ENCODE results near the gene TTC9.
"Not testable (repeated sequence)": the region's sequence is repeated elsewhere in the genome, so short reads cannot be mapped to it uniquely, and the experiment has no call there.

The TTC9 gene

DNA sequence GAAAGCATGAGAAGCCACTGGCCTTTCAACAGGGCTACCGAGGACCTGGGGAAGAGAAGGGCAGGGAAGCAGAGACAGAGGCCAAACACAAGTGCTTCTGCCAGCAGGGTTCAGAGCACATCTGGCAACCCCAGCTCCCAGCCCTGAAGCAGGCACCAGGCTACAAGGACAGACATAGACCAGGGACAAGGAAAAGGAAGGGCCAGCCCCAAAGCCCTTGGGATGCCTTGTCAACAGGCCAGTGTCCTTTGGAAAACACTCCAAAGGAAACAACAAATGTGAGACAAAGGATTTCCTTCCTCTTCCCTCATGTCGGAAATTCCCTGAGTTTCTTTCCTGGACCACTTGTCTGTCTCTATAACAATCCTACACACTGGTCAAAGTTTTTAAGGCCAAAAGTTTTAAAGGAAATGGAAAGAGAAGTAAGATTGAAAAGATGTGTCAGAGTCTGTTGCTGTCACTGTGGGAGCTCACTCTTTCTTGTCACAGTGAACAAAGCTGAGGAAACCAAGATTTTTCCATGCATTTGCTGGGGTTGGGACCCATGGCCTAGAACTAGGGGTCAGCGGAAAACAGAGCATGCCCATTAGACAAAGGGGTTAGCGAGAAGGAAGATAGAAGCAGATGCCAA lies 59.4 kb downstream of the TTC9 start:
- no peaks in the 10 kb centered on the region for H3K27me3 ChIP-seq (ENCODE audit: insufficient read depth, low read depth, severe bottlenecking)
- H3K36me3 ChIP-seq, result no peaks in the 10 kb centered on the region
- TF ChIP-seq, protein P1, sequence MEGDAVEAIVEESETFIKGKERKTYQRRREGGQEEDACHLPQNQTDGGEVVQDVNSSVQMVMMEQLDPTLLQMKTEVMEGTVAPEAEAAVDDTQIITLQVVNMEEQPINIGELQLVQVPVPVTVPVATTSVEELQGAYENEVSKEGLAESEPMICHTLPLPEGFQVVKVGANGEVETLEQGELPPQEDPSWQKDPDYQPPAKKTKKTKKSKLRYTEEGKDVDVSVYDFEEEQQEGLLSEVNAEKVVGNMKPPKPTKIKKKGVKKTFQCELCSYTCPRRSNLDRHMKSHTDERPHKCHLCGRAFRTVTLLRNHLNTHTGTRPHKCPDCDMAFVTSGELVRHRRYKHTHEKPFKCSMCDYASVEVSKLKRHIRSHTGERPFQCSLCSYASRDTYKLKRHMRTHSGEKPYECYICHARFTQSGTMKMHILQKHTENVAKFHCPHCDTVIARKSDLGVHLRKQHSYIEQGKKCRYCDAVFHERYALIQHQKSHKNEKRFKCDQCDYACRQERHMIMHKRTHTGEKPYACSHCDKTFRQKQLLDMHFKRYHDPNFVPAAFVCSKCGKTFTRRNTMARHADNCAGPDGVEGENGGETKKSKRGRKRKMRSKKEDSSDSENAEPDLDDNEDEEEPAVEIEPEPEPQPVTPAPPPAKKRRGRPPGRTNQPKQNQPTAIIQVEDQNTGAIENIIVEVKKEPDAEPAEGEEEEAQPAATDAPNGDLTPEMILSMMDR (IDR thresholded peaks at IDR 0.05; ENCODE audit: low read depth, low read length), result no peak
- DNase-seq, result no peak
- no peaks in the 10 kb centered on the region for H3K9me3 ChIP-seq (ENCODE audit: severe bottlenecking)
- H3K4me3 ChIP-seq (ENCODE audit: low read depth, low read length), result no peak overlapping the region
- H3K27ac ChIP-seq, result no peak overlapping the region

DNA sequence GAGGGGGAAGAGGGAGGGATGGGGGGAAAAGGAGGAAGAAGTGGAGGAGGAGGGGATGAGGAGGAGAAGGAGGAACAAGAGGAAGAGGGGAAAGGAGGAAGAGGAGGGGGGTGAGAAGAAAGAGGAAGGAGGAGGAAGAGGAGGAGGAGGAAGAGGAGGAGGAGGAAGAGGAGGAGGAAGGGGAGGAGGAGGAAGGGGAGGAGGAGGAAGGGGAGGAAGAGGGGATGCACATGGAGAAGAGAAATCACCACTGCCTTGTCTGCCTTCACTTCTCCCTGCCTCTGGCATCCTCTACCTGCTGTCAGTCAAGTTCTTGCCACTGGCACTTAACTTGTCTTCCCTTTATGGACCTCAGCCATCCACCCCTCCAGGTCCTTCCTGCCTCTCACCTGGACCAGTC lies 59.9 kb downstream of the TTC9 start:
- Histone ChIP-seq H3K36me3 (no peaks in the 10 kb centered on the region), H3K27me3 (ENCODE audit: insufficient read depth, low read depth, severe bottlenecking) (no peaks in the 10 kb centered on the region), H3K9me3 (ENCODE audit: severe bottlenecking) (no peaks in the 10 kb centered on the region), H3K27ac (no peak overlapping the region), H3K4me3 (ENCODE audit: low read depth, low read length) (no peak overlapping the region)
- TF ChIP-seq, protein P1 (IDR thresholded peaks at IDR 0.05; ENCODE audit: low read depth, low read length), result no peak
- no peak for DNase-seq

DNA sequence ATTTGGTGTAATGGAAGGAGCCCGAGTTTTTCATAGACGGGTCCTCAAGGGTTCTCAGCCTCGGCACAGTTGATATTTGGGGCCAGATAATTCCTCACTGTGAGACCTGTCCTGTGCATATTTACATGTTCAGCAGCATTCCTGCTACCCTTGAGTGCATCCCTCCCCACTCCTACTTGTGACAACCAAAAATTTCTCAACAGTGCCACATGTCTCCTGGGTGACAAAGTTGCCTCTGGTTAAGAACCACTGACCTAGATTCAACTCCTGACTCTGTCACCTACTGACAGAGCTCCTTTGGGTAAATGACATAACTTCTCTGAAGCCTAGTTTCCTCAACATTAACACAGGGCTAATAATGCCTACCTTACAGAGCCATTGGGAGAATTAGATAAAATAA lies 60.4 kb downstream of the TTC9 start:
- Histone ChIP-seq H3K27ac (no peak overlapping the region), H3K9me3 (ENCODE audit: severe bottlenecking) (no peaks in the 10 kb centered on the region), H3K4me3 (ENCODE audit: low read depth, low read length) (no peak overlapping the region), H3K27me3 (ENCODE audit: insufficient read depth, low read depth, severe bottlenecking) (no peaks in the 10 kb centered on the region), H3K36me3 (no peaks in the 10 kb centered on the region)
- TF ChIP-seq, protein P1 (IDR thresholded peaks at IDR 0.05; ENCODE audit: low read depth, low read length), result no peak
- DNase-seq, result no peak

DNA sequence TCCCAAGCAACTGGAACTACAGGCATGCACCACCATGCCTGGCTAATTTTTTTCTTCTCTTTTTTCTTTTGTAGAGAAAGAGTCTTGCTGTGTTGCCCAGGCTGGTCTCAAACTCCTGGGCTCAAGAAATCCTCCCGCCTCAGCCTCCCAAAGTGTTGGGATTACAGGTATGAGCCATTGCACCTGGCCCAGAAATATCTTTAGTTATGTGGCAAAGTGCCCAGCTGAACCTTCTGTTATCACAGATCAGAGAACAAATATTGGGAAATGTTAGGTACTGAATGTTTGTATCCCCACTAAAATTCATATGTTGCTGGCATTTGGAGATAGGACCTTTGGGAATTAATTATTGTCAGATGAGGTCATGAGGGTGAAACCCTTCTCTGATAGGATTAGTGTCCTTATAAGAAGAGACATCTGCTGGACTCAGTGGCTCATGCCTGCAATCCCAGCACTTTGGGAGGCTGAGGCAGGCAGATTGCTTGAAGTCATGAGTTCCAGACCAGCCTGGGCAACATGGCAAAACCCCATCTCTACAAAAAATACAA lies 62.0 kb downstream of the TTC9 start:
- H3K9me3 ChIP-seq (ENCODE audit: severe bottlenecking); H3K4me3 ChIP-seq (ENCODE audit: low read depth, low read length); H3K27me3 ChIP-seq (ENCODE audit: insufficient read depth, low read depth, severe bottlenecking); DNase-seq; H3K27ac ChIP-seq; H3K36me3 ChIP-seq: not testable (repeated sequence)

DNA sequence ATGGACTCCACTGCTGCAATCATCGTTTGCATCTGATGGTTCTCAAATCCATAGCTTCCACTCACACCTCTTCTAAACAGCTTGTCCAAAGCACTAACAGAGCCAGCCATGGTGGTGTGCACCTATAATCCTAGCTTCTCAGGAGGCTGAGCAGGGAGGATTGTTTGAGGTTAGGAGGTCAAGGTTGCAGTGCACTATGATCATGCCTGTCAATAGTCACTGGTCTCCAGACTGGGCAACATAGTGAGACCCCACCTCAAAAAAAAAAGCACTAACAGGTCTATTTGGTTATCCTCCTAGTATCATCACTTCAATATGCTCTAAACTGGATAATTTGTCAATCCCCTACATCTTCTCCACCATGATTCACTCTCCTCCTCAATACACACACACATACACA lies 63.2 kb downstream of the TTC9 start:
- TF ChIP-seq, protein P1 (IDR thresholded peaks at IDR 0.05; ENCODE audit: low read depth, low read length), result no peak
- no peak for DNase-seq
- H3K4me3 ChIP-seq (ENCODE audit: low read depth, low read length), result no peak overlapping the region
- no peaks in the 10 kb centered on the region for H3K27me3 ChIP-seq (ENCODE audit: insufficient read depth, low read depth, severe bottlenecking)
- no peaks in the 10 kb centered on the region for H3K36me3 ChIP-seq
- H3K27ac ChIP-seq, result no peak overlapping the region
- H3K9me3 ChIP-seq (ENCODE audit: severe bottlenecking), result no peaks in the 10 kb centered on the region

DNA sequence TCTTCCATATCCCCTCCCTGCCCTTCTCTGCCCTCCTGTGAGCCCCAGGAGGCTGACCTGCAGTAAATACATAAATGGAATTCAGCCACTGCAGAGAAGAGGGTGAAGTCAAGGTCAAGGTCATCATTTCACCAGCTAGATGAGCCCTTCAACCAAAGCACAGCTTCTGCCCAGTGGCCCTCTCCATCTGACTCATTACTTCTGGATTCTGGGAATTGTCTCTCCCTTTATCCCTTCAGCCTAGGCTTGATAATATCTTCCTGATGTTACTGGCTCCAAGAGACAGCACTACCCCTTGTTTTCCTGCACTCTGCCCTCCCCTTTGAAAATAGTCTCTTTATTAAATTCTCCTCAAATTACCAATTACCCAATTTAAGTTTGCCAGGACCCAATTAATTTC lies 64.5 kb downstream of the TTC9 start:
- no peaks in the 10 kb centered on the region for H3K36me3 ChIP-seq
- no peak for DNase-seq
- TF ChIP-seq, protein P1 (IDR thresholded peaks at IDR 0.05; ENCODE audit: low read depth, low read length), result no peak
- H3K9me3 ChIP-seq (ENCODE audit: severe bottlenecking), result no peaks in the 10 kb centered on the region
- no peaks in the 10 kb centered on the region for H3K27me3 ChIP-seq (ENCODE audit: insufficient read depth, low read depth, severe bottlenecking)
- no peak overlapping the region for H3K27ac ChIP-seq
- no peak overlapping the region for H3K4me3 ChIP-seq (ENCODE audit: low read depth, low read length)
